ENCODE results near the gene RNF34.
A peak's percentile ranks its signal among the peaks of the same experiment; 100 is the strongest.

RNF34 gene

DNA sequence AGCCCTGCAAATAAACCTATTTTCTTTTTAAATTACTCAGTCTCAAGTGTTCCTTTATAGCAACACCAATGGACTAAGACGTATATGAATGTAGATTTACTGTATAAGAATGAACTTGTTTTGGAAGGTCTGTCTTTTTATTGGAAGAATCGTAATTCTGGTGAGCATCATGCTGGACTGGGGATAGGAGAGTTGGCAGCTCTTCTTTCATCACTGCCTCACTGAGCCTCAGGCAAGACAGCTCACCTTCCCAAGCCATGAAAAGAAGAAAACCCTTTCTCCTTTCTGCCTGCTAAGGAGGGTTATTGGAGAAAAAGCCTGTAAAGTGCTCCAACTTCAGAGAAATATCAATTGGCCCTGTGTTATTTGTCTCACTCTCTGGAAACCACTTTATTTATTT lies 9.1 kb upstream of the RNF34 start:
- DNase-seq (ENCODE audit: low spot score): no peak

DNA sequence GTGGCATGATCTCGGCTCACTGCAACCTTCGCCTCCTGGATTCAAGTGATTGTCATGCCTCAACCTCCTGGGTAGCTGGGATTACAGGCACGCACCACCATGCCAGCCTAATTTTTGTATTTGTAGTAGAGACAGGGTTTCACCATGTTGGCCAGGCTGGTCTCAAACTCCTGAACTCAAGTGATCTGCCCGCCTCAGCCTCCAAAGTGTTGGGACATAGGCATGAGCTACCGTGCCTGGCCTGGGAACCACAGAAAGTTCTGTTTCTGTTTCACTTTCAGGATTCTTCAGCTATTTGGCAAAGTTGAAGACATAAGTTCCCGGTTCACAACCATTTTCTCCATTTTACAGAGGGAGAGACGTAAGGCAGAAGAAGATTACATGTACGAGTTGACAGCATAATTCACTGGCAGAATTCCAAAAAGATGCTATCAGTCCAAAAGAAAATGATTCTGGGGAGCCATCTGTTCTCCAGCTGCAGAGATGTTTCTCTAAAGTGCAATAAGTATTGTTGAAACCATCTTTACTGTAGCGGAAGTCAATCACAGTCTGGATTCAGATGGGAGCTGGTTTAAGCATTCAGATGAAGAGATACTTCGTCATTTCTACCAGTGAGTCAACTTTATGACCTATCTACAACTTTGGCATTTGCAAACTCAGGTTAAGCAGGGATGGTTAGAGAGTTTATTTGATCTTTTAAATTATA lies 8.1 kb upstream of the RNF34 start:
- peak; percentile 33 for DNase-seq (ENCODE audit: low spot score)

DNA sequence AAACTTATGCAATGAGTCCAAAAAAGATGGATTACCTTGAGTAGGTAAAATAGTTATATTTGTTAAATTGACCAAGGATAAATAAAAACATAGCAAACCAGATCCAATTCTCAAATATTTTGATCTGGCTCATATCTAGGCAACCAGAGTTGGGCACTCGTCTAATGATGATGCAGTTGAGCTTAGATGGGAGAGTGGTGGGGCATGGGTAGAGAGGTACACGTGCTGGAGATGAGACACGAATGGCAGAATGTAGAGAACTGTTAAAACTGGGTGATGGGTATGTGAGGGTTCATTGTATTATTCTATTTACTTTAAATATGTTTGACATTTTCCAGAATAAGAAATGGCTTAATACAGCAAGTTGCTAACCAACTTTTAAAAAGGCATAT lies 7.6 kb upstream of the RNF34 start:
- no peak for DNase-seq (ENCODE audit: low spot score)

DNA sequence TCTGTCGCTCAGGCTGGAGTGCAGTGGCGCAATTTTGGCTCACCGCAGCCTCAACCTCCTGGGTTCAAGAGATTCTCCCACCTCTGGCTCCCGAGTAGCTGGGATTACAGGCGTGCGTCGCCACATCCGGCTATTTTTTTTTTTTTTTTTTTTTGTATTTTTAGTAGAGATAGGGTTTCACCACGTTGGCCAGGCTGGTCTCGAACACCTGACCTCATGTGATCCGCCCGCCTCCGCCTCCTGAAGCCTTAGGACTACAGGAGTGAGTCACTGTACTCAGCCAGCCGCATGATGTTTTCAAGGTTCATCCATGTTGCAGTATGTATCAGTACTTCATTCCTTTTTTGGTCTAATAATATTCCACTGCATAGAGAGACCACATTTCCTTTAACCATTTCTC lies 2.4 kb upstream of the RNF34 start:
- DNase-seq (ENCODE audit: low spot score): no peak

DNA sequence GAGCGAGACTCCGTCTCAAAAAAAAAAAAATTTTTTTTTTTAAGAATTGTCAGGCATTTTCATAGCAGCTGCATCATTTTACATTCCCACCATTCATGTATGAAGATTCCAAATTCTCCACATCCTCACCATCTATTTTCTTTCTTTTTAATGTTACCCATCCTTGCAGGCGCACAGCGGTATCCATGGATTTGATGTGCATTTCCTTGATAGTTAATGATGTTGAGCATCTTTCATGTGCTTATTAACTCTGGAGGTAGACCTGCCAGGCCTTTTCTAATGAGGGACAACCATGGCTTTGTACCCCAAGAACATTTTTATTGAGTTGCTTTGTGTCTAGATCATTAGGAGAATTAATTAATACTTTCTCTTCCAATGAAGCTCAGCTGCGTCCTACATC lies 1.6 kb upstream of the RNF34 start:
- DNase-seq (ENCODE audit: low spot score): no peak

DNA sequence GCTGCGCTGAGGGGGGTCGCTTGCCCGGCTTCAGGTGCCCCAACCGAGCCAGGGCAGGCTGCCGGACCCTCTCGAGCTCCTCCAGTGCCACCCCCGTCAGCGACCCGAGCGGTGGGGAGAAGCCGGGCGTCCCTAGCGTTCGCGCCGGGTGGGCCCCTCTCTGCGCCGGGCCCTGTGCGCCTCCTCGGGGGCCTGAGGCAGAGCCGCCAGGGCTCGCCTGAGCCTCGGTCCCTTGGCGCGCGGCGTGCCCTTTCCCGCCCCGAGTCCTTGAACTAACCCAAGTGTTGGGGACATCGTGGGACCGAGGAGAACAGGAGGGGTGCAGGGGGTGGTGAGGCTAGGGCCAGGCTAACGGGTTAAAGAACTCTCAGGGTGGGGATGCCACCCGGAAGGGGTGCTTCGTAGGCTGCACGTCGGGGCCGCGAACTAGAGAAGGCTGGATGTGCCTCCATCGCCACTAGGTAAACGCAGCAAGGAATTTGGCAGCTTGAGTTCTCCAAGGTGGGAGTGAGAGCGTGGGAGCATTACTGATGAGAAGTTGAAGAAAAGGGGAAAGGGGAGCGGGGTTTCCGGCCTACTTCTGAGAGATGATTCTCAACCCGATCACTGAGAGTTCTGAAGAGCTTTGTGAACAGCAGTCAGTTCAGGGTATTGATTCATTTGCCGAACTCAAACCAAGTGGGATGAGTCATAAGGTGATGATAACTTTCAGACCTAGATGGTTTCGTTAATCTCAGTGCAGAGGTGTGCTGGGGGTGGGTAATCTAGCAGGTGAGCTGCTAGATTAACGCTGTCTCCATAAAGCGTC lies 618 bp downstream of the RNF34 start:
- DNase-seq (ENCODE audit: low spot score): peak; percentile 43

DNA sequence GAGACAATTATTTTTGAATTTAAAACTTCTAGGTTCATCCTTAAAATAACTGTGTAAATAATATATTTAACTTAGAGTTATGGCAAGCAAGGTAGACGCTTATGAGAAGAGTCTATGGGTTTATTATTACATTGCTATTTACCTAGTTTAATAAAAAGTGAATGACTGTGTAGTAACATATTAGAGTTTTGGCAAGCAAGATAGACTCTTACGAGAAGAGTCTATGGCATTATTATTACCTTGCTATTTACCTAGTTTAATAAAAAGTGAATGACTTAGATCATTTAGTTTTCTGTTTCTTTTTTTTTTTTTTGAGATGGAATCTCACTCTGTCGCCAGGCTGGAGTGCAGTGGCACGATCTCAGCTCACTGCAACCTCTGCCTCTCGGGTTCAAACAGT lies 3.8 kb downstream of the RNF34 start:
- DNase-seq (ENCODE audit: low spot score): no peak

DNA sequence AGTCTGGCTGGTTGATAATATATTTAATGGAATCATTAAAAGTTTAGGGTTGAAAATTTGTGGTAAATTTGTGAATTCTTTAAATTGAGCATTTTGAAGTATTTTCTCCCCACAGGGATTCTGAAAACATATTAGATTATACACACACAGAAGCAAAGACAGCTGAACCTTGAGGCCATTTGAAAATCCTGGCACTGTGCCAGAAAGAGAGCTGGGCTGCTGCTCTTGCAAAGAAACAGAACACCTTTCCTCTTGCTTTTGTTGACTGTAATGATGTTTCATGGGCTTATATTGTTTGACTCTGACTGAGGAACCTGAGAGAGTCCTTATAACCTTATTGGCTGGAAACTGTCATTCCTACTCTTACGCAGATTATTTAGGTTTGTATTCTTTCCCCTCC lies 4.8 kb downstream of the RNF34 start:
- DNase-seq (ENCODE audit: low spot score): no peak

DNA sequence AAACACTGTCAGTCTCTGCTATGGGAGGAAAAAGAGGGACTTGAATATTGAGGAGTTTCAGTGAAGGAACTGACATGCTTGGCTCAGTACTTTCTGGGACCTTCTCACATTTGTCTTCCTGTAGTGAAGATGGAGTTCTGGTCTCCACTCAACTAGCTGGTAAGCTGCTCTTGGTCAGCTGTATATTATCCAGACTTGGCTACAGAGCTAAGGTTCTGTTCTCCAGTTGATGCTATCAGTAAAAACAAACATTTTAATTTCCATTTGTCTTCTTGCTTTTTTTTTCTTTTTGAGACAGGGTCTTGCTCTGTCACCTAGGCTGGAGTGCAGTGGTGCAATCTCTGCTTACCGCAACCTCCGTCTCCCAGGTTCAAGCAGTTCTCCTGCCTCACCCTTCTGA lies 5.3 kb downstream of the RNF34 start:
- no peak for DNase-seq (ENCODE audit: low spot score)

DNA sequence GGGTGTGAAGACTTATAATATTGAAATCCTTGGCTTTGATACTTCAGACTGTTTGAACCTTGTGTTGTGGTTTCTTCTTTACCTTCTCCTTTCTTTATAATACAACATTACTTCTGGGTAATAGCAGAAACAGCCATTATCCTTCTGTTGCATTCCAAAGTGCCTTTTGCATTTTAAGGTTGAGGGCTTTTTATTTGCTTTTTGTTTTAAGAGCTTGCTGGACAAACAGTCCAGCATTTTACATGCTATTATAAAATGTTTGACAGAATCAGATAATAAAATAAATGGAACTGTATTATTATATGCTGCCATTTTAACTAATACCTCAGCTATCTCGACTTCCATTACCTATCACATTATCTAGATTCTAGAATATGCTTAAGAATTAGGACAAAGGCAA lies 14.0 kb downstream of the RNF34 start:
- no peak for DNase-seq (ENCODE audit: low spot score)

DNA sequence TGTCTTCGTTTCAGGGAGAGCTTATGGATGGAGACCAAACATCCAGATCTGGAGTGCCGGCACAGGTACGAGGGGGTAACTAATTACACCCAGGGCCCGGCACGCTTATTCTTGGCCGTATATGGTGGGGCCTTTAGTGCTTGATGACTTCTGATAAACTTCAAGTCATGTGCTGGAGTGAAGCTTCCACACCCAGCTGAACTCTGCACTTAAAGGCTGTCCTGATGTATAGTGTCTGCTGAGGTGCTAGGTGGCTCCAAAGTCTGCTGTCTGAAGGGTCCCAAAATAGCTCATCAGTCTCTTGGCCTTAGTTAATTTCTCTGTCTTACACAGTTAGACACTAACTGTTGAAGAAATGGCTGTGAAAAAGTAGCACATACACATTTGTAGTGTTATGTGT lies 17.9 kb downstream of the RNF34 start:
- no peak for DNase-seq (ENCODE audit: low spot score)

DNA sequence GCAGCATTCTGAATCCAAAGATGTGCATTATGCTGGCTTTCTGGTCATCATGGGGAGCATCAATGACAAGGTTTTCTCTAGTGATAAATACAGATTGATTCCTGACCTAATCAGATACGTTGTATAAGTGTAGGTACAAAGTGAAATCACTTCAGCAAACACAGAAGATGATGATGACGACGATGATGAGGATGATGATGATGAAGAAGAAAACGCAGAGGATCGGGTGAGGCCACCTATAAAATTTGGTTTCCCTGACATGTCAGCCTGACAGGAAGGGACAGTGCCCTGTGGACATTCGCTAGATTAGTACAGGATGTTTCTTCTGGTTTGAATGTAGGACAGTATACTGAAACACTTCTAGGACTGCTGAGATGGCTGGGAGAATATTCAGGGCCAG lies 20.2 kb downstream of the RNF34 start:
- DNase-seq (ENCODE audit: low spot score): no peak

DNA sequence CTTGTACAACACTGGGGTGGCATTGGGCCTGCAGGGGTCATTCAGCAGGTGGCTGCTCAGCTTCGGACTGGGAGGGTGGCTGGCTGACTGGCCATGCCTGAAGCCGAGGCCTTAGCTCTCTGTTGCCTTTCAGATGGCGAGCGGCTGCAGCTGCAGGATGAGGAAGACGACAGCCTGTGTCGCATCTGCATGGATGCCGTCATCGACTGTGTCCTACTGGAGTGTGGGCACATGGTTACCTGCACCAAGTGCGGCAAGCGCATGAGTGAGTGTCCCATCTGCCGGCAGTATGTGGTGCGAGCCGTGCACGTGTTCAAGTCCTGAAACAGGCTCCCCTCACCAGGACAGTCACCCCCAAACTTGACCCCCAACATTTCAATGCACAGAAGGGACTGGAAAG lies 23.3 kb downstream of the RNF34 start:
- DNase-seq (ENCODE audit: low spot score): no peak

DNA sequence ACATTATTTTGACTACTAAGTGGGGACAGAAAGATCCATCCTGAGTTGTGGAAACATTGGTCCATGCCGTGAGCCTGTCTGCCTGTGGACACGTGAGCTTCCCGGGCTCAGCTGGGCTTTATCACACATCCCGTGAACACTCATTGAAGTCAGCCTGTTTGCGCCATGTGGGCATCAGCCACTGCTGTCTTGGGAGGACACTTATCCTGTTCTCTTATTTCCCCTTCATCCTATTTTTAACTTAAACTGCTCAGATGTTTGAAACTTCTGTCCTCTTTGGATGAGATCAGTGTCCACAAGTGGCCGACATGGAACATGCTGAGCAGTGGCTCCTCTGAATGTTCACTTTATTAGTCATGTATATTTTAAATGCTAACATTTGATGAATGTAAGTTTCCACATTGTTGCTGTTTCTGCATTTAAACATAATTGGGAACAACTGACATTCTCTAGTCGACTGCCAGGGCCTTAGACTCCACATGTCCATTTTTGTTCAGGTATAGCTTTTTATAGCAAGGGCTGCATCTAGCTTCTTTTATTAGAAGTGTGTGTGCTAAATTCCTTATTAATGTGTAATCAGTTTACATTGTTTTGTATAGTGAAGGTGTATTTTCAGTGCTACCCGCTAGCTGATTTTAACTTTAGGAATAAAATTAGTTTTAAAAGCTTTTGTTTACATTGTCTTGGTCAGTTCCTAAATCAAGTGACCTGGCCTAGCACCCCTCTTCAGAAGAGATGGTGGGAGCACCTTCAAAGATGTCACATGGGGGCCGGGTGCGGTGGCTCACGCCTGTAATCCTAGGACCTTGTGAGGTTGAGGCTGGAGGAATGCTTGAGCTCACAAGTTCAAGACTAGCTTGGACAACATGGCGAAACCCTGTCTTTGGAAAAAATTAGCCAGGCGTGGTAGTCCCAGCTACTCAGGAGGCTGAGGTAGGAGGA lies 24.0 kb downstream of the RNF34 start:
- no peak for DNase-seq (ENCODE audit: low spot score)

DNA sequence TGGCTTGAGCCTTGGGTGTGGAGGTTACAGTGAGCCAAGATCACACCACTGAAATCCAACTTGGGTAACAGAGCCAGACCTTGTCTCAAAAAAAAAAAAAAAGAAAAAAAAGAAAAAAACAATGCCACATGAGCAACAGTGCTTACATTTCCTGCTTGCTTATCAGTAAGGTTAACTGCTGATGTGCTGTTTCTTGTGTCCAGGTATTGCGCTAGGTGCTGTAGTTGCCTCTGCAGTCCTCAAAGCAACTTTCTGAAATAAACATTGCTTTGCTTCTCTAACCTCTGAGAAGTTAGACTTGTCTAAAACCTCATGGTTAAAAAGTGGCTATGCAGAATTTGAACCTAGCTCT lies 24.7 kb downstream of the RNF34 start:
- DNase-seq (ENCODE audit: low spot score): no peak

DNA sequence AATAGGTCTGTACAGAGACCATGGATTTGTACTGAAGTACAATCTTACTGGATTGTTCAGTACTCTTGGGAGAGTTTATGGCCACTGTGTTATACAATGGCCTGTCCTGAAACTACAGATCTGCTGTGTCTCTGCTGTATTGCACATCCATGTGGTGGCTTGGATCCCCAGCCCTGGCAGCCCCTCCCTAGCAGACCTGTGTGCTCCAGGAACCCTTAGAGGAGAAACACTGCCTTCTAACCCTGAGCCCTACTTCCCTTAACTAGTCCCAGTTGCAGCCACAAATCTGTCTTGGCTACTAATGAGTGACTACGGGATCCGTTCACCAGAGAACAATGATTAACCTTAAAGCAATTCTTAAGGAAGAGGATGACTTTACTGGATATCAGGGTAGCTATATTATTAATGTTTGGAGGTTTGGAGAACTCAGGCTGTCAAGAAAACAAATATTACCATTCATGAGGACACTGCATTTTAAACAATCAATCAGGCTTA lies 27.7 kb downstream of the RNF34 start:
- DNase-seq (ENCODE audit: low spot score): no peak

DNA sequence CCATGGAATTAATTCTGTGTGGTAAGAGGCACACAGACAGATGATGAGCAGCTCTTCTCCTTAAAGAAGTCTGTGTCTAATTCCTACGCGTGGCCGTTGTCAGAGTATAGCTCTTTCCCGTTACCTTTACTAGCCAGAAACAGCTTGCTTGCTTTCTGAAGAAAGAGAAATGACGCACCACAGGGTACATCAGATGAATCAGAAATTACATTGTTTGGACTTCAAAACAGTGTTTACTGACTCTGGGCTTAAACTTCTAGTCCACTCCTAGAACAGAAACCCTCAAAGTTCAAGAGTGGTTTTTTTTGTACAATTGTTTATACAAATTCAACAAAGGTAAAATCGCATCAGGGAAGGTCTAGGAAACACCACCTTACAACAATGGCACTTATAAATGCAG lies 29.0 kb downstream of the RNF34 start:
- DNase-seq (ENCODE audit: low spot score): no peak

DNA sequence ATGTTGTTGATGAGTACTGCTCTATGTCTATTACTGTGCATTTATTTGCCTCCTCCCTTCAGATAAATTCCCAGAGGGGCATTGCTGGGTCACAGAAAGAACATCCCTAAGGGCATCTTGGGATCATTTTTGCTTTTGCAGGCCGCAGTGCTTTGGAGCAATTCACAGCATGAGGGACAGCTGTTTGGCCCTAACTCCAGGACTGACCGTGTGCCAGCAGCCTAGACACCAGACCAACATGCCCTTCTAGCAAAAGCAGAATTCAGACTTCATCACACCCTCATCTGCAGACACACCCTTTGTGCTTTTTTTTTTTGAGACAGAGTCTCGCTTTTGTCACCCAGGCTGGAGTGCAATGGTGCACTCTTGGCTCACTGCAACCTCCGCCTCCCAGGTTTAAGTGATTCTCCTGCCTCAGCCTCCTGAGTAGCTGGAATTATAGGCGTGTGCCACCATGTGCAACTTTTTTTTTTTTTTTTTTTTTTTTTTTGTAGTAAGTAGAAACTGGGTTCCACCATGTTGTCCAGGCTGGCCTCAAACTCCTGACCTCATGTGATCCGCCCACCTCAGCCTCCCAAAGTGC lies 31.0 kb downstream of the RNF34 start:
- no peak for DNase-seq (ENCODE audit: low spot score)

DNA sequence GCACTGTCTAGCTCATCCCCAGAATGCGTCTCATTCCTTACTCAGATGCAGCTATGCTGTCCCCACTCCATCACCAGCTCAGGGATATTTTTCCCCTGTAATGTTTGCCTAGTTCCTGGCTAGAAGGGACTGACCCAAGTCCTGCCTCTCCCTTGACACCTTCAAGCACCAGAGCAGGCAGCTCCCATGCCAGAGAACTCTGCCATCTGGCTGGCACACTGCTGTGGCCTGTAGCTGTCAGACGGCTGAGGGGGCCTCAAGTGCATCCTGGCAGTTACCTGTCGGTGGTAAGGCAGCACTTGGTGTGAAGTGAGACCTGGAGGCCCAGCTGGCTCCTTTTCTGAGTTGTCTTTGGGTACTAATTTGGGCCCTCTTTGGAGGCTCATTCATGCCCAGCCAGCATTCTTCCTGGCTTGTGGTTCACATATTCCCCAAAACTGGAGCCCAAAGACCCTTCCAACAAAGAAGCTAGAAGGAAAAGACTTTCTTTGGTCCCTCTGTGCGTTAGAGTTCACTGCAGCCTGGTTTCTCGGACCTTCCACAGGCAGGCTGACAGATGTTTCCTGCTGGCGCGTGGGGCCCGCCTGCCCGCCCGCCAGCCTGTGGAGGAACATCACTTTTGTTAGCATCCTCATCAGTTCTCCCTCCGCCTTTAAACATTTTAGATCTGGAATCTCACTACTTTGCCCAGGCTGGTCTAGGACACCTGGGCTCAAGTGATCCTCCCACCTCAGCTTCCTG lies 33.0 kb downstream of the RNF34 start:
- DNase-seq (ENCODE audit: low spot score): no peak

DNA sequence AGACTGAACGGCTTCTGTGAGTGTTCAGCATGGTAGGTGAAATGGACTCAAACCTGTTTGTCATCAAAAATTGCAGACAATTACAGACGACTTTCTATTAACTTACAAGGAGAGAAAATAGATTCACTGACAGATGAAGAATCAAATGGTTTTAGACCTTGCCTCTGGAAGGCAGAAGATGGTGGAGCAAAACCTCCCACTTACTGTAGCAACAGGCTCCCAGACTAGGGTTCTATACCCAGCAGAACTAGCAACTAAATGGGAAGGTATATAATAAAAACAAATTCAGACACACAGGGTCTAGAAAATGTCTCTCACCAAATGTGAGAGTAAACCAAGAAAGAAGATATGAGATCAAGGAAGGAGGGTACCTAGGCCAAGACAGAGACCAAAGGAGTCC lies 36.8 kb downstream of the RNF34 start:
- no peak for DNase-seq (ENCODE audit: low spot score)

DNA sequence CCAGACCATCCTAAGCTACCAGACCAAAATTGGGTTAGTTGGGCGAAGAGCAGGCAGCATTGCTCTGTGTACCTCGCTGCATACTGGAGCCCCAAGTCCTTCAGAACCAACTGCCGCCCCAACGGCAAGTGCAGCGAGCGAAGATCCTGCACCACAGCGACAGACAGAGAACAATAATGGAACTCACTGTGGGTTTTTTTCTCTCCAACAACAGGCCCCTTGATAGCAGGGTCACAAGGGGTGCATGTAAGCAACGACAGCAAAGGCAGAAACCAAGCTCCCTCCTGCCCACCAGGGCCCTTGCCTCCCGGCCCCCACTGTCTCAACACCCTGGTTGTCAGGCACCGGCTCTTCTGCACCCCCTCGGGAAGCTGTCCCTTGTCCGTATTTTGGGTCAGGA lies 39.0 kb downstream of the RNF34 start:
- no peak for DNase-seq (ENCODE audit: low spot score)

DNA sequence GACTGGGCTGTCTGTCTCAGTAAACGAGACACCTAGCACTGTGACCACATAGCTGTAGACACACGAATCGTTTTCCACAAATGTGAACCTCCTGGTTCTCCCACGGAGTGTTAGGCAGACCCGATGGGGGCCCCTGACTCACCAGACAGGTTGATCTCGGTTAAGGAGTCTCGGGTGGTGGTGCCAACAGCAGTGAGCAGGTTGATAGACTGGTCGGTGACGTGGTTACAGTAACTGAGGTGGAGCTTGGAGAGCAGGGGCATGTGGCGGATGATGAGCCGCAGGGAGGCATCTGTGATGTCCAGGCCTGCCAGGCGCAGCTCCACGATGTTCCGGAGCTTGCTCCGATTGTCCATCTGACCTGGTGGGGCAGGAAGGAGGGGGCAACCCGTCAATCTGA lies 39.8 kb downstream of the RNF34 start:
- DNase-seq (ENCODE audit: low spot score): no peak

All from AG08396 (cell line).